ENCODE measurements around the gene FIBP.

DNA sequence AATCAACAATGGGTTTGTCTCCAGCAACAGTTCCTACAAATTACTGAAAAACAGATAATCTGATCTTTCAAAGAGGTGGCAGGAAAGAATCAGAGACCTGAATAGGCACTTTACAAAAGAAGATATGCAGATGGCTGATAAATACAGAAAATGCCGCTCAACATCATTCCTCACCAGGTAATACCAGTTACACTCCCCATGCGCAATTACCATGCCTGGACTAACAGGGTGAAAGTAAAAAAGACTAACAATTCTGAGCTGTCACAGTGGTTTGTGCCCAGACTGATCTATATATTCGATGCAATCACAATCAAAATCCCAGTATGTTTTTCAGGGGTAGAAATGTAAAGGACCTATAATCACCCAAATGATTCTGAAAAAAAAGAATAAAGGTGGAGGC lies 44.5 kb downstream of the FIBP start:
- TF ChIP-seq, protein P1, sequence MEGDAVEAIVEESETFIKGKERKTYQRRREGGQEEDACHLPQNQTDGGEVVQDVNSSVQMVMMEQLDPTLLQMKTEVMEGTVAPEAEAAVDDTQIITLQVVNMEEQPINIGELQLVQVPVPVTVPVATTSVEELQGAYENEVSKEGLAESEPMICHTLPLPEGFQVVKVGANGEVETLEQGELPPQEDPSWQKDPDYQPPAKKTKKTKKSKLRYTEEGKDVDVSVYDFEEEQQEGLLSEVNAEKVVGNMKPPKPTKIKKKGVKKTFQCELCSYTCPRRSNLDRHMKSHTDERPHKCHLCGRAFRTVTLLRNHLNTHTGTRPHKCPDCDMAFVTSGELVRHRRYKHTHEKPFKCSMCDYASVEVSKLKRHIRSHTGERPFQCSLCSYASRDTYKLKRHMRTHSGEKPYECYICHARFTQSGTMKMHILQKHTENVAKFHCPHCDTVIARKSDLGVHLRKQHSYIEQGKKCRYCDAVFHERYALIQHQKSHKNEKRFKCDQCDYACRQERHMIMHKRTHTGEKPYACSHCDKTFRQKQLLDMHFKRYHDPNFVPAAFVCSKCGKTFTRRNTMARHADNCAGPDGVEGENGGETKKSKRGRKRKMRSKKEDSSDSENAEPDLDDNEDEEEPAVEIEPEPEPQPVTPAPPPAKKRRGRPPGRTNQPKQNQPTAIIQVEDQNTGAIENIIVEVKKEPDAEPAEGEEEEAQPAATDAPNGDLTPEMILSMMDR (conservative IDR thresholded peaks at IDR 0.05) = no peak
- no peak for TF ChIP-seq ZFX (IDR thresholded peaks at IDR 0.05)
